ENCODE data around the gene CCDC80.

Gene CCDC80

DNA sequence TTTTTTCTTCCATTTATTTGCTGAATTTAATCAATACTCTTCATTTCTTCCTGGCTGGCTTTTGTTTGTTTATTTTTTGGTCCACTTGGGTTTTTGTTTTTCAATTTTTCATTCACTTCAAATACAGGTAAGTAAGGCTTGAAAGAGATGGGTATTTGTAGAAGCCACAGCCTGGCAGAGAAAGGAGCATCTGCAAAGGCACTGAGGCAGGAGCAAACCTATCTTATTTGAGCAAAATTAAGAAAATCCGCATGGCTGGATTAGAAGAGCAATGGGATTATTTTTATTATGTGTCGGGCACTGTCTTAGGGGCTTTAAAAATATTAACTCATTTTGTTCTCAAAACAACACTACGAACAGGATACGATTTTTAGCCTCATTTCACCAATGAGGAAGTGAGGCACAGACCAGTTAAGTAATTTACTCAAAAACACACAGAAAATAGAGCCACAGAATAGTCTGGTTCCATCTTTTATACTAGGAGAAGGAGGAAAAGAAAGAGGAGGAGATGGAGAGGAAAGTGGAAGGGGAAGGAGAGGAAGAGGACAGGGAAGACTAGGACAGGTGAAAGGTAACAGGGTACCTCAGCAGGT is 35.1 kb upstream of the CCDC80 start:
- Histone ChIP-seq H3K79me2 (ENCODE audit: insufficient read depth, low read depth) (no peaks in the 10 kb centered on the region), H4K20me1 (ENCODE audit: insufficient read depth) (no peaks in the 10 kb centered on the region), H3K4me1 (ENCODE audit: low read depth, poor library complexity, severe bottlenecking) (peaks cover 52% of the 10 kb centered on the region), H2AFZ (ENCODE audit: low read depth) (peak overlapping the region; percentile 9; the same call in 1 of the 2 replicates), H3K9ac (peak overlapping the region; percentile 4; the same call in 1 of the 2 replicates), H3K27ac (peak overlapping the region; percentile 63; the same call in 1 of the 2 replicates), H3K27me3 (ENCODE audit: insufficient read depth, low read depth) (no peaks in the 10 kb centered on the region), H3K36me3 (ENCODE audit: insufficient read depth) (no peaks in the 10 kb centered on the region), H3K4me3 (IDR thresholded peaks at IDR 0.05; ENCODE audit: insufficient read depth, low read depth, low read length) (no peak overlapping the region), H3K4me2 (peak overlapping the region; percentile 32; the same call in 1 of the 2 replicates)
- TF ChIP-seq CTCF (conservative IDR thresholded peaks at IDR 0.05; ENCODE audit: low read depth, low read length): no peak

DNA sequence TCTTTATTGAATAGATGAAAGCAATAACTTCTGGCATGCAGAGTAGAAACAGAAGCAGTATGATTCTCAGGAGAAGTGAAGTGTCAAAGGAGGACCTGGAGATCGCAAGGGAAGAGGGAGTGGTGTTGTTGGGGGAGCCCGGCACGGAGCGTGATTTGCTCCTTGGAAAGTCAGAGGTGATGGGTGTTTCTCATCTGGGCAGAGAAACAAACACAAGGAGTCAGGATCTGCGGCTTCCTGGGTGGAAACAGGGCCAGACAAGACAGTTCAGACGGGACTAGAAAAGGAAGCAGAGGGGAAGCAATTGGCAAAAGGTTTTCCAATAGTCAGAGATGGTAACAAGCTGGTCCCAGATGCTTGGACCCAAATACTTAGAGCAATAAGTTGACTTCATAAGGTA is 34.4 kb upstream of the CCDC80 start:
- TF ChIP-seq CTCF (conservative IDR thresholded peaks at IDR 0.05; ENCODE audit: low read depth, low read length): no peak
- H3K9ac ChIP-seq: no peak overlapping the region
- no peak overlapping the region for H2AFZ ChIP-seq (ENCODE audit: low read depth)
- no peaks in the 10 kb centered on the region for H3K79me2 ChIP-seq (ENCODE audit: insufficient read depth, low read depth)
- H3K4me3 ChIP-seq (IDR thresholded peaks at IDR 0.05; ENCODE audit: insufficient read depth, low read depth, low read length): no peak overlapping the region
- no peak overlapping the region for H3K27ac ChIP-seq
- H3K4me2 ChIP-seq: no peak overlapping the region
- no peaks in the 10 kb centered on the region for H4K20me1 ChIP-seq (ENCODE audit: insufficient read depth)
- no peaks in the 10 kb centered on the region for H3K36me3 ChIP-seq (ENCODE audit: insufficient read depth)
- H3K4me1 ChIP-seq (ENCODE audit: low read depth, poor library complexity, severe bottlenecking): peaks cover 52% of the 10 kb centered on the region
- no peaks in the 10 kb centered on the region for H3K27me3 ChIP-seq (ENCODE audit: insufficient read depth, low read depth)

DNA sequence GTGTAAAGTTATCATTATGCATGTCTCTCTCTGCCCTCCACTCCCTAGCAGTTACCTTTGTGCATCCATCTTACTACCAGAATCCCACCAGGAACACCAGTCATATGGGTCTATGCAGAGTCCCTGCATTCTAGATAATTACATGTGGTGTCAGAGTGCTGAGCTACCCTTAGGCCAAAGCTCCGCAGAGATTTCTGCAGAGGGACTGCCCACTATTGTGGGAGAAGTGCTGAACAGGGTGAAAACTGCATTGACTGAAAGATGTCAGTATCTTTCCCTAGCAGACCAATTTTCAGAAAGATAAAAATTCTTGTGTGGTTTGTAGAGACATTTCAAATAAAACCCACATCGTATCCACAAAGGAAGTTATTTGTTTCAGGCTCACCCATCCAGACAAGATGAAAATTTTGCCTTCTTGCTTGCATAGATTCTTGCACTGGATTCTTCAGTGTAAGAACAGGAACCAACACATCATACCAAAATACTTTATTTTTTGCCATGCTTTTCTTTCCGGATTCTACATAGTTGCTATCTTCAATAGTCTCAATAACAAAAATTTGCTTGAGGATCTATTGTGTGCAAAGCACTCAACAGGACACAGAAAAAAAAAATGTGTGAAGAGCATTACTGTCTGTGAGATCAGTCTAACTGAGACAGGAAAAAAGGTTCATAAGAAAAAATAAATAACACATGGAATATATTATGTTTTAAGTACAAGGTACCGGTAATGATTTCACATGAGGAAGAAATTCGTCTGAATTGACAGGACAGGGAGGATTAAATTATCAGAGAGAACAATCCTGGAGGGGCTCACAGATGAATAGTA is 32.0 kb upstream of the CCDC80 start:
- Histone ChIP-seq H3K36me3 (ENCODE audit: insufficient read depth) (no peaks in the 10 kb centered on the region), H3K4me3 (IDR thresholded peaks at IDR 0.05; ENCODE audit: insufficient read depth, low read depth, low read length) (no peak overlapping the region), H3K27ac (no peak overlapping the region), H3K27me3 (ENCODE audit: insufficient read depth, low read depth) (no peaks in the 10 kb centered on the region), H3K79me2 (ENCODE audit: insufficient read depth, low read depth) (no peaks in the 10 kb centered on the region), H2AFZ (ENCODE audit: low read depth) (no peak overlapping the region), H3K9ac (no peak overlapping the region), H4K20me1 (ENCODE audit: insufficient read depth) (no peaks in the 10 kb centered on the region), H3K4me2 (no peak overlapping the region; the same call in none of the 2 replicates), H3K4me1 (ENCODE audit: low read depth, poor library complexity, severe bottlenecking) (peaks cover 42% of the 10 kb centered on the region)
- TF ChIP-seq CTCF (conservative IDR thresholded peaks at IDR 0.05; ENCODE audit: low read depth, low read length): no peak

GRCh38 chr3:112671930-112672715 is 31.2 kb upstream of the CCDC80 start:
- Histone ChIP-seq H2AFZ (ENCODE audit: low read depth) (no peak overlapping the region), H3K27me3 (ENCODE audit: insufficient read depth, low read depth) (no peaks in the 10 kb centered on the region), H3K36me3 (ENCODE audit: insufficient read depth) (no peaks in the 10 kb centered on the region), H3K4me3 (IDR thresholded peaks at IDR 0.05; ENCODE audit: insufficient read depth, low read depth, low read length) (no peak overlapping the region), H3K27ac (no peak overlapping the region), H4K20me1 (ENCODE audit: insufficient read depth) (no peaks in the 10 kb centered on the region), H3K9ac (no peak overlapping the region), H3K4me2 (no peak overlapping the region; the same call in 1 of the 2 replicates), H3K4me1 (ENCODE audit: low read depth, poor library complexity, severe bottlenecking) (peaks cover 33% of the 10 kb centered on the region), H3K79me2 (ENCODE audit: insufficient read depth, low read depth) (no peaks in the 10 kb centered on the region)
- TF ChIP-seq CTCF (conservative IDR thresholded peaks at IDR 0.05; ENCODE audit: low read depth, low read length): no peak
